Adrenal gland (tissue), 12 donors: ENCODE data around the gene USF2. TPM values are rescaled to one million over a fixed set of nuclear protein-coding genes. Genes with fewer than 3 reads are reported as not detected.

ENCODE experiments used
- DNase-seq, 7 donors: peaks; one replicate each; pipeline ENCODE4 v3.0.0-alpha.2; 2019 to 2020
- H3K27ac ChIP-seq, 5 donors: fragments of 200-600 bp; sonication (generic) in 4 of 5; 1 replicate in 3 of 5; 2 replicates in 2 of 5; pipeline versions ENCODE4 v1.5.1 to v1.8.0; 2016 to 2020; ENCODE audit warnings: mild to moderate bottlenecking in 1 of 5
- H3K27me3 ChIP-seq: fragments of 200-600 bp; 2 replicates; pipeline ENCODE4 v1.8.0; 2021
- H3K36me3 ChIP-seq, 2 donors: fragments of 200-600 bp; replicated peaks in 1 of 2; 1 replicate in 1 of 2; 2 replicates in 1 of 2; pipeline versions ENCODE4 v1.5.1 to v1.8.0; 2018 to 2022
- H3K4me1 ChIP-seq, 2 donors: fragments of 200-600 bp; replicated peaks in 1 of 2; 1 replicate in 1 of 2; 2 replicates in 1 of 2; pipeline versions ENCODE4 v1.5.1 to v1.8.0; 2018 to 2021
- H3K4me3 ChIP-seq, 4 donors: fragments of 200-600 bp; sonication (generic) in 3 of 4; one replicate each; pipeline ENCODE4 v1.5.1; 2016 to 2018
- H3K9me3 ChIP-seq, 3 donors: fragments of 200-600 bp; sonication (generic) in 1 of 3; replicated peaks in 1 of 3; 1 replicate in 2 of 3; 2 replicates in 1 of 3; pipeline versions ENCODE4 v1.5.1 to v1.8.0; 2016 to 2021
- POLR2A ChIP-seq, 2 donors: fragments of 450-650 bp; IDR thresholded peaks; one replicate each; pipeline ENCODE4 v1.6.1; 2017; ENCODE audit warnings: antibody characterized with exemption in 2 of 2, mild to moderate bottlenecking in 2 of 2, moderate library complexity in 1 of 2
- WGBS, 4 donors: extraction: QIAGEN DNeasy Blood & Tissue Kit in 2 of 4; methylation state at CpG; one replicate each; pipeline versions ENCODE4 v1.1.5 to v1.1.7; 2013 to 2017; 5-methylcytosine and 5-hydroxymethylcytosine counted together
- intact Hi-C, 2 donors: fragments of 100-400 bp; cut with DNase I; formaldehyde crosslinking; loops; one replicate each; pipeline versions ENCODE4 v1.14.1 to v1.15.0; 2022 to 2023
- polyA plus RNA-seq, 3 donors: library from polyadenylated mRNA; stranded (reverse); fragments of 200-250 nt in 2 of 3; fragments of 350-450 nt in 1 of 3; fragmentation: Illumina TruSeq in 1 of 3; extraction: RNeasy Lipid Tissue Mini Kit (QIAGEN cat#74804) in 1 of 3; gene quantifications; one replicate each; pipeline ENCODE4 v1.2.3, GENCODE V29; 2013 to 2014
- total RNA-seq, 9 donors: library from RNA; depleted of rRNA in 4 of 9; stranded (reverse); fragments of >200 nt in 4 of 9; fragments of 120-200 nt in 1 of 9; fragmentation: NEBNext Ultra II Directional in 1 of 9; extraction: Animal tissue kit (Norgen Biotek cat#: 25700) in 1 of 9; gene quantifications; one replicate each; pipeline versions ENCODE4 v1.1.0 to v1.2.4, GENCODE V29; 2013 to 2023
- TF ChIP-seq, protein P1 (sequence below), 6 experiments: fragments of 450-650 bp in 4 of 6; fragments of 200-600 bp in 2 of 6; sonication (generic) in 1 of 6; IDR thresholded peaks; 1 replicate in 5 of 6; 2 replicates in 1 of 6; pipeline versions ENCODE4 v1.5.1 to v1.8.0; 2016 to 2021; ENCODE audit warnings: antibody characterized with exemption in 6 of 6, mild to moderate bottlenecking in 2 of 6, moderate library complexity in 1 of 6
- donor health status: healthy with polysubstance abuse.
- donor health status: Bipolar disorder and iron deficiency.
- donor health status: DM: yes; HTN: yes; CAD: no.
- donor health status: DM: no; HTN: no; CAD: no.
- donor health status: DM: no; HTN: no; CAD: no.
- donor health status: DM: yes; HTN: yes; CAD: no.

The USF2 gene
- total and polyA plus RNA-seq, 12 donors = 50.6 to 302 (median 146) TPM

DNA sequence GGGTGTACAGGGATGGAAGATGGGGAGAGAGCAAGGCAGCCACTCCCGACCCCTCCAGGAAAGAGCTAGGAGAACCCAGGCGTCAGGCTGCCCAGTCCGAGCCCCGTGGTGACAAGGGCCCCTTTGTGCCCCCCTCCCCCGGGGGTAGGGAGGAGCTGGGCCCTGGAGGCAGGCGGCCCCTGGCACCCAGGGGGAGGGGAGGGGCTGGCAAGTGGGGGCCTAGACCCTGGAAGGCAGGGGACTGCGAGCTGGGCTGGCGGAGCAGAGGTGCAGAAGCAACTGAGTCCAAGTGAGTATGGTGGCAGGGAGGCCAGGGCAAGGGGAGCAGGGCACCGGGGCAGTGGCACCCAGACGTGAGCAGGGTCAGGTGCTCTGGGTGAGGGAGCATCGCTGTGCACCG, 23.2 kb downstream of the USF2 start, which contains the start of gene MAG:
TSS of gene MAG (plus strand) at position 246 of the 400 bp plus-strand sequence. CDS start 3,248 bp downstream, outside the sequence.
- Histone ChIP-seq H3K4me3 (no peak within 1 kb of the TSS), H3K27ac (no peak within 1 kb of the TSS), H3K4me1 (no peaks in the 10 kb centered on the region), H3K36me3 (no peaks in the 10 kb centered on the region), H3K9me3 (no peaks in the 10 kb centered on the region), H3K27me3 (no peaks in the 10 kb centered on the region)
- no peak for DNase-seq
- WGBS, 4 donors = 67 to 85% (median 75%) methylated on average over 5 to 12 of the region's 12 CpGs
- intact Hi-C loops = no loop called here
- TF ChIP-seq, protein P1, sequence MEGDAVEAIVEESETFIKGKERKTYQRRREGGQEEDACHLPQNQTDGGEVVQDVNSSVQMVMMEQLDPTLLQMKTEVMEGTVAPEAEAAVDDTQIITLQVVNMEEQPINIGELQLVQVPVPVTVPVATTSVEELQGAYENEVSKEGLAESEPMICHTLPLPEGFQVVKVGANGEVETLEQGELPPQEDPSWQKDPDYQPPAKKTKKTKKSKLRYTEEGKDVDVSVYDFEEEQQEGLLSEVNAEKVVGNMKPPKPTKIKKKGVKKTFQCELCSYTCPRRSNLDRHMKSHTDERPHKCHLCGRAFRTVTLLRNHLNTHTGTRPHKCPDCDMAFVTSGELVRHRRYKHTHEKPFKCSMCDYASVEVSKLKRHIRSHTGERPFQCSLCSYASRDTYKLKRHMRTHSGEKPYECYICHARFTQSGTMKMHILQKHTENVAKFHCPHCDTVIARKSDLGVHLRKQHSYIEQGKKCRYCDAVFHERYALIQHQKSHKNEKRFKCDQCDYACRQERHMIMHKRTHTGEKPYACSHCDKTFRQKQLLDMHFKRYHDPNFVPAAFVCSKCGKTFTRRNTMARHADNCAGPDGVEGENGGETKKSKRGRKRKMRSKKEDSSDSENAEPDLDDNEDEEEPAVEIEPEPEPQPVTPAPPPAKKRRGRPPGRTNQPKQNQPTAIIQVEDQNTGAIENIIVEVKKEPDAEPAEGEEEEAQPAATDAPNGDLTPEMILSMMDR (IDR thresholded peaks at IDR 0.05) = no peak
- no peak for TF ChIP-seq POLR2A (IDR thresholded peaks at IDR 0.05)

DNA sequence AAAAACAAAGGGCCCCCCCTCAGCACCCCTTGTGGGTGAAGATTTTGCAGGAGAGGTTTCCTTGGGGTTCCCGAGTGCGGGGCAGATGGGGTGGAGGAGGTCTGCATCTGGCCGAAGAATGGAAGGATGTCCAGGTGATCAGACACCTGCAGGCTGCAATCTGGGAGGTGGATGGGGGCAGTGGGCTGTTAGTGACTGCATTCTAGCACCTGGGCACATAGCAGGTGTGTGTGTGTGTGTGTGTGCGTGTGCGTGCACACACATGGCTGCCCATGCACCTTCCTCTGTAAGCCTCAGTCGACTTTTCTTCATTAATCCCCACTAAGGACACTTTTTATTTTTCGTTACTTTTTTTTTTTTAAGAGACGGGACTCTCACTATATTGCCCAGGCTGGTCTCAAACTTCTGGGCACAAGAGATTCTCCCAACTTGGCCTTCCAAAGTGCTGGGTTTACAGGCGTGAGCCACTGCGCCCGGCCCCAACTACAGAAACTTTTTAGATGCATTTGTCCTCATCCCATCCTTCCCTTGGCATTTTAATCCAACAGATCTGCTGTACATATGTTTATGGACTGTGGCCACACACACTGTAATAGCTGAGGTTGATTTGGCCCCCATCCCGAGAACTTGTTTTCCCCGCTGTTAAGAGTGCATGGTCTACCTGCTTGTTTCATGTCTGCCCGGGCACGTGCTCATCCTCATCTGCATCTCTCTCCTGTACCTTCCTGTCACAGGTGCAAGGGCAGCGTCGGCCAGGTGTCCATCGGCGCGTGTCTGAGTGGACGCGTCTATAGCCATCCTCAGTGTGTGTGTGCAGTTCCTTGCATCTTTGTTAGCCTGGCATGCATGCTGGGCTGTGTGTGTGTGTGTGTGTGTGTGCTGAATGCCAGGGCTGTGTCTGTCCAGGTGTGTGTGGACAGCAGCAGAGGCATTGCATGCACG, 23.9 kb downstream of the USF2 start:
- Histone ChIP-seq H3K27ac (no peak overlapping the region), H3K9me3 (no peaks in the 10 kb centered on the region), H3K36me3 (no peaks in the 10 kb centered on the region), H3K27me3 (no peaks in the 10 kb centered on the region), H3K4me1 (no peaks in the 10 kb centered on the region), H3K4me3 (no peak overlapping the region)
- no peak for DNase-seq
- TF ChIP-seq POLR2A (IDR thresholded peaks at IDR 0.05) = no peak
- TF ChIP-seq, protein P1 (IDR thresholded peaks at IDR 0.05) = no peak
- 73 to 81% (median 78%) methylated on average over 22 to 23 of the region's 23 CpGs for WGBS, 4 donors
- intact Hi-C loops = no loop called here

DNA sequence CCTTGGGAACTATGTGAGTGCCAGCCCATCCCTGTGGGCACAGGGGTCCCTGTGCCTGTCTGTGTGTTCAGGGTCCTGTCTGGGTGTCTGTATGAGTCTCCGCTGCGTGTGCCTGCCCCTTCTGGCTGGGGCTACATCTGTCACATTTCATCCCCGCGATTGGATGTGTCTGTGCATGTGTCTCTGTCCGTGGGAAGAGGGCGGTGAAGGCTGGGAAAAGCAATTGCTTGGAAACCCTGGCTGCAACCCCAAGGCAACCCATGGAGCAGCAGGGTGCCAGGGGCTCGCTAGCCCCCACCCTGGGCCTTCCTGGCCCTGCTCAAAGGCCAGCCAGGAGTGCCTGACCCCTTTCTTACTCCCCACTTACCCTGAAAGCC, 24.6 kb downstream of the USF2 start:
- WGBS, 4 donors = 35 to 63% (median 44%) methylated on average over 2 to 7 of the region's 7 CpGs
- TF ChIP-seq, protein P1 (IDR thresholded peaks at IDR 0.05) = no peak
- no peak for TF ChIP-seq POLR2A (IDR thresholded peaks at IDR 0.05)
- no peak overlapping the region for H3K27ac ChIP-seq
- intact Hi-C loops = no loop called here
- H3K36me3 ChIP-seq = no peaks in the 10 kb centered on the region
- no peak for DNase-seq
- no peaks in the 10 kb centered on the region for H3K9me3 ChIP-seq
- H3K27me3 ChIP-seq = no peaks in the 10 kb centered on the region
- H3K4me1 ChIP-seq = no peaks in the 10 kb centered on the region
- no peak overlapping the region for H3K4me3 ChIP-seq

DNA sequence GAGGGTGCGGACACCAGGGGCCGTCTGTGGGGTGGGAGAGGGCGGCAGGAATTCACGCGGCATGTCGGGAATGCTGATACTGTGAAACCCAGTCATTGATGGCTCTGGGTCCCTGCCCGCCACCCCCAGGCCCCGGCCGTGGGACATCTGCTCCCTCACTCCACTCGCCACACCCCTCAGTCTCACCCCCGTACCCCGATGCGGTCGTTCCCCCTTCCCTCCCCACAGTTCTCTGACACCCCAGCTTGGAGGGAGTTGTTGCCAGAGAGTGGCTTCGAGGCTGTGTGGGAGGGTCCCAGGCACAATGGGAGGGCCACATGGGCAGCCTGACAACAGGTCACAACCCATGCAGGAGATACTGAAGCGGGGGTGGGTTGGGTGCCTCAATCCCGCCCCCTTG, 25.0 kb downstream of the USF2 start:
- 53 to 79% (median 64%) methylated on average over 5 to 17 of the region's 17 CpGs for WGBS, 4 donors
- no peaks in the 10 kb centered on the region for H3K27me3 ChIP-seq
- intact Hi-C loops = no loop called here
- H3K4me3 ChIP-seq = no peak overlapping the region
- H3K27ac ChIP-seq = no peak overlapping the region
- H3K36me3 ChIP-seq = no peaks in the 10 kb centered on the region
- H3K9me3 ChIP-seq = no peaks in the 10 kb centered on the region
- no peaks in the 10 kb centered on the region for H3K4me1 ChIP-seq
- no peak for DNase-seq
- no peak for TF ChIP-seq POLR2A (IDR thresholded peaks at IDR 0.05)
- TF ChIP-seq, protein P1 (IDR thresholded peaks at IDR 0.05) = no peak
